Measurements from ENCODE around the gene DEPDC4. TPM values are rescaled to one million over a fixed set of nuclear protein-coding genes. Genes with fewer than 3 reads are reported as not detected.

The DEPDC4 gene
- total RNA-seq, 2 donors from 2014 or later = 0.44 TPM; not detected in 1

- no peak overlapping the region for H3K27ac ChIP-seq
Observed at GRCh38 chr12:100199023-100199346, 67.9 kb downstream of the DEPDC4 start.

DNA sequence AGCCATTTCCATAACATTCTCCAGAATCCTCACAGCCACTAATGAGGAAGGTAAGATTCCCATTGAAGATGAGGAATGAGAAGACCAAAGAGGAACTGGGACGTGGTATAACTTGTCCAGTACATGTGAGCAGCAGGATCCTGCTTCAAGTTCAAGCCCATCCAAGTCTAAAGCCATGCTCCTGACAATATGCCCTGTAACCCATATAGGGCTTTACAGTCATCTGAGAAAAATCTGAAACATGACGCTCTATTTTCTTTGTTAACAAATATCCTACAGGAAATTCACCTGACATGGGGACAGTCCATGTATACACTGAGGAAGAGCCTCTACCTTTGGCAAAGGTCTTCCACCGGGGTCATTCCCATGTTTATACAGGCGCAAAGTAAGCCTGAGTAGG, 69.4 kb downstream of the DEPDC4 start:
- peaks cover 0 to 30% of the 10 kb centered on the region in 2 donors for H3K4me1 ChIP-seq
- no peaks in the 10 kb centered on the region for H3K27me3 ChIP-seq
- H3K27ac ChIP-seq = no peak overlapping the region
- DNase-seq (ENCODE audit: low spot score) = no peak
- TF ChIP-seq, protein P1, sequence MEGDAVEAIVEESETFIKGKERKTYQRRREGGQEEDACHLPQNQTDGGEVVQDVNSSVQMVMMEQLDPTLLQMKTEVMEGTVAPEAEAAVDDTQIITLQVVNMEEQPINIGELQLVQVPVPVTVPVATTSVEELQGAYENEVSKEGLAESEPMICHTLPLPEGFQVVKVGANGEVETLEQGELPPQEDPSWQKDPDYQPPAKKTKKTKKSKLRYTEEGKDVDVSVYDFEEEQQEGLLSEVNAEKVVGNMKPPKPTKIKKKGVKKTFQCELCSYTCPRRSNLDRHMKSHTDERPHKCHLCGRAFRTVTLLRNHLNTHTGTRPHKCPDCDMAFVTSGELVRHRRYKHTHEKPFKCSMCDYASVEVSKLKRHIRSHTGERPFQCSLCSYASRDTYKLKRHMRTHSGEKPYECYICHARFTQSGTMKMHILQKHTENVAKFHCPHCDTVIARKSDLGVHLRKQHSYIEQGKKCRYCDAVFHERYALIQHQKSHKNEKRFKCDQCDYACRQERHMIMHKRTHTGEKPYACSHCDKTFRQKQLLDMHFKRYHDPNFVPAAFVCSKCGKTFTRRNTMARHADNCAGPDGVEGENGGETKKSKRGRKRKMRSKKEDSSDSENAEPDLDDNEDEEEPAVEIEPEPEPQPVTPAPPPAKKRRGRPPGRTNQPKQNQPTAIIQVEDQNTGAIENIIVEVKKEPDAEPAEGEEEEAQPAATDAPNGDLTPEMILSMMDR (IDR thresholded peaks at IDR 0.05) = no peak
- no peak overlapping the region for H3K4me3 ChIP-seq
- no peaks in the 10 kb centered on the region for H3K9me3 ChIP-seq
- no peaks in the 10 kb centered on the region for H3K36me3 ChIP-seq

More at GRCh38 chr12:100199023-100199346, 67.9 kb downstream of the DEPDC4 start:
- TF ChIP-seq, protein P1 (IDR thresholded peaks at IDR 0.05) = no peak
- no peaks in the 10 kb centered on the region for H3K27me3 ChIP-seq
- peak overlapping the region; percentile 68 to 83 for H3K4me3 ChIP-seq
- H3K36me3 ChIP-seq = no peaks in the 10 kb centered on the region
- peaks cover 0 to 26% of the 10 kb centered on the region in 2 donors for H3K4me1 ChIP-seq
- H3K9me3 ChIP-seq = no peaks in the 10 kb centered on the region
- DNase-seq (ENCODE audit: low spot score) = no peak

GRCh38 chr12:100193085-100193484, 73.8 kb downstream of the DEPDC4 start:
- Histone ChIP-seq H3K27ac (peak overlapping the region in 1 of 2 donors; percentile 26), H3K4me1 (peaks cover 0 to 4% of the 10 kb centered on the region in 2 donors), H3K27me3 (no peaks in the 10 kb centered on the region), H3K9me3 (no peaks in the 10 kb centered on the region), H3K4me3 (no peak overlapping the region), H3K36me3 (no peaks in the 10 kb centered on the region)
- TF ChIP-seq, protein P1 (IDR thresholded peaks at IDR 0.05) = no peak
- DNase-seq (ENCODE audit: low spot score) = no peak

Other genes starting within 250 kb of the DEPDC4 start
- gene BLTP3B, start 124.2 kb downstream of the DEPDC4 start, total RNA-seq = 10 to 100 TPM; 15.4 to 19.0 TPM
- 10 to 100 TPM; 12.1 to 19.4 TPM for gene ACTR6, start 66.3 kb downstream of the DEPDC4 start, total RNA-seq
- gene SCYL2, start 98 bp upstream of the DEPDC4 start, total RNA-seq = 10 to 100 TPM; 21.1 to 36.9 TPM
- gene SLC17A8, start 90.0 kb upstream of the DEPDC4 start, total RNA-seq = not detected
- not detected for gene NR1H4, start 206.8 kb upstream of the DEPDC4 start, total RNA-seq

Data from right atrium auricular region (tissue), 2 donors.